HepG2 (cell line): ENCODE measurements around the gene FRMPD3. TPM values are rescaled to one million over a fixed set of nuclear protein-coding genes. Genes with fewer than 3 reads are reported as not detected.

Experiments
- ATAC-seq: fragments of 200-7000 bp; cut with Tn5 transposase; 3 replicates; pipeline ENCODE4 v1.9.1; 2020; ENCODE audit warnings: mild to moderate bottlenecking, moderate library complexity
- BruUV-seq: library from RNA; stranded (reverse); fragments of 400-500 nt; replicated peaks from 2 replicates; lab custom pipeline; 2021; lab: Mats Ljungman, UMichigan
- CTCF ChIA-PET: fragments of 300-600 bp; formaldehyde crosslinking; extraction: SDS; loops from one replicate; lab custom pipeline; 2021; ENCODE audit warnings: low total read pairs, inconsistent platforms, low intra/inter-chr PET ratio; lab: Yijun Ruan, JAX
- POLR2A ChIA-PET: fragments of 350-600 bp; sonication (Branson Sonifier 250); formaldehyde crosslinking; loops from one replicate; lab custom pipeline; 2020; ENCODE audit warnings: antibody characterized with exemption, inconsistent platforms; lab: Yijun Ruan, JAX
- DNase-seq: peaks from one replicate; pipeline ENCODE4 v3.0.0-alpha.2; 2015; ENCODE audit warnings: low spot score
- FAIRE-seq: peaks from 3 replicates; lab custom pipeline; 2011; peaks lifted over from hg19 to GRCh38; lab: Jason Lieb, UNC
- H2AFZ ChIP-seq: one replicate; pipeline ENCODE4 v1.6.1; 2011; ENCODE audit warnings: low read length, inconsistent platforms
- H3K27ac ChIP-seq: fragments of 300-600 bp; 3 replicates; pipeline ENCODE4 v1.8.0; 2011; ENCODE audit warnings: mixed run types, mild to moderate bottlenecking, mixed read lengths, low read length, inconsistent platforms; ENCODE audit not compliant: insufficient read depth; ENCODE audit errors: extremely low read length
- H3K27me3 ChIP-seq, 2 experiments: fragments of 200-600 bp in 1 of 2; 2 replicates in 1 of 2; 3 replicates in 1 of 2; pipeline versions ENCODE4 v1.6.0 to v1.8.0; 2011; ENCODE audit warnings: low read length in 2 of 2, mild to moderate bottlenecking in 2 of 2, moderate library complexity in 2 of 2, inconsistent platforms in 1 of 2; ENCODE audit not compliant: insufficient read depth in 2 of 2, control insufficient read depth in 1 of 2
- H3K36me3 ChIP-seq, 2 experiments: fragments of 200-600 bp in 1 of 2; replicated peaks in 1 of 2; 2 replicates in 1 of 2; 3 replicates in 1 of 2; pipeline versions ENCODE4 v1.5.1 to v1.8.0; 2011; ENCODE audit warnings: low read length in 2 of 2, inconsistent platforms in 1 of 2; ENCODE audit not compliant: insufficient read depth in 2 of 2, control insufficient read depth in 1 of 2
- H3K4me1 ChIP-seq: 2 replicates; pipeline ENCODE4 v1.5.1; 2012; ENCODE audit warnings: low read length, inconsistent platforms; ENCODE audit not compliant: insufficient read depth
- H3K4me2 ChIP-seq: 2 replicates; pipeline ENCODE4 v1.6.0; 2011; ENCODE audit warnings: low read depth, low read length, inconsistent platforms
- H3K4me3 ChIP-seq, 3 experiments: fragments of 200-600 bp in 1 of 3; sonication (generic), shearing (Covaris generic) in 1 of 3; replicated peaks in 1 of 3; 2 replicates each; pipeline ENCODE4 v1.5.1; 2011 to 2016; ENCODE audit warnings: low read length in 3 of 3, inconsistent platforms in 2 of 3, low read depth in 2 of 3, mild to moderate bottlenecking in 2 of 3, control low read depth in 1 of 3, mixed read lengths in 1 of 3; ENCODE audit not compliant: insufficient read depth in 1 of 3
- H3K79me2 ChIP-seq: one replicate; pipeline ENCODE4 v1.6.1; 2011; ENCODE audit warnings: low read length, inconsistent platforms; ENCODE audit not compliant: insufficient read depth
- H3K9ac ChIP-seq: 2 replicates; pipeline ENCODE4 v1.6.0; 2011; ENCODE audit warnings: mild to moderate bottlenecking, low read depth, low read length, inconsistent platforms; ENCODE audit not compliant: insufficient read depth
- H3K9me3 ChIP-seq: 2 replicates; pipeline ENCODE4 v1.5.1; 2012; ENCODE audit warnings: mild to moderate bottlenecking, low read length
- H4K20me1 ChIP-seq: 2 replicates; pipeline ENCODE4 v1.6.0; 2011; ENCODE audit warnings: inconsistent platforms, mild to moderate bottlenecking, low read length, moderate library complexity; ENCODE audit not compliant: insufficient read depth
- HNRNPK ChIP-seq: fragments of 200-400 bp; formaldehyde crosslinking; IDR thresholded peaks from 2 replicates; pipeline ENCODE4 v1.6.1; 2018; ENCODE audit warnings: low read length, low read depth, moderate library complexity, mild to moderate bottlenecking; ENCODE audit not compliant: poor library complexity, severe bottlenecking
- RCOR2 ChIP-seq: IDR thresholded peaks from 2 replicates; pipeline ENCODE4 v1.6.1; 2016; ENCODE audit warnings: missing biosample characterization, missing genetic modification reagents
- SOX13 ChIP-seq, 3 experiments: fragments of 450-650 bp in 1 of 3; sonication (generic) in 1 of 3; formaldehyde crosslinking in 1 of 3; IDR thresholded peaks in 2 of 3; conservative IDR thresholded peaks in 1 of 3; 2 replicates each; pipeline versions ENCODE4 v1.5.0 to v1.6.1; 2016 to 2020; ENCODE audit warnings: antibody characterized with exemption in 1 of 3, mild to moderate bottlenecking in 1 of 3, missing compliant biosample characterization in 1 of 3, missing genetic modification reagents in 1 of 3, moderate library complexity in 1 of 3
- STAG1 ChIP-seq: sonication (generic); formaldehyde crosslinking; IDR thresholded peaks from 2 replicates; pipeline ENCODE4 v1.4.0; 2020; ENCODE audit warnings: missing genetic modification reagents
- whole genome bisulfite sequencing: methylation state at CpG from one replicate; pipeline ENCODE4 v1.1.6; 2017; ENCODE audit warnings: low lambda C conversion rate; 5-methylcytosine and 5-hydroxymethylcytosine counted together
- in situ Hi-C: cut with HindIII; loops from 2 replicates; pipeline ENCODE4 v1.10.0; 2017; ENCODE audit warnings: low pct_unique_long_range_greater_than_20kb; ENCODE audit not compliant: extremely low pct_ligation_motif_present
- intact Hi-C: fragments of 100-400 bp; cut with micrococcal nuclease; formaldehyde crosslinking; loops from one replicate; pipeline ENCODE4 v1.10.0; 2022; ENCODE audit not compliant: unreplicated experiment
- polyA plus RNA-seq, 8 experiments: library from polyadenylated mRNA; depleted of rRNA in 3 of 8; stranded (reverse) in 7 of 8; unstranded in 1 of 8; fragments of >200 nt; fragmentation: Illumina TruSeq in 4 of 8; extraction: Trizol in 4 of 8; gene quantifications; 2 replicates each; pipeline versions ENCODE4 v1.2.1 to v1.2.3, GENCODE V29; 2011 to 2016; ENCODE audit warnings: low read depth in 4 of 8, missing spikeins in 1 of 8, mixed read lengths in 1 of 8; ENCODE audit not compliant: insufficient read depth in 1 of 8
- total RNA-seq, 5 experiments: library from RNA; depleted of rRNA; stranded (reverse); fragments of >200 nt; fragmentation: Illumina TruSeq; extraction: Trizol; gene quantifications; 2 replicates each; pipeline ENCODE4 v1.2.3, GENCODE V29; 2016; ENCODE audit warnings: low read depth in 1 of 5
- TF ChIP-seq, protein P1 (sequence below): sonication (generic); formaldehyde crosslinking; IDR thresholded peaks from 2 replicates; pipeline ENCODE4 v1.5.0; 2020; ENCODE audit warnings: mild to moderate bottlenecking, missing genetic modification reagents, moderate library complexity
- TF ChIP-seq, protein P2 (sequence below): sonication (generic); formaldehyde crosslinking; IDR thresholded peaks from 2 replicates; pipeline ENCODE4 v1.8.0; 2022; ENCODE audit warnings: low read depth, missing genetic modification reagents
- TF ChIP-seq, protein P3 (sequence below): sonication (generic); formaldehyde crosslinking; IDR thresholded peaks from 2 replicates; pipeline ENCODE4 v1.5.1; 2020; ENCODE audit warnings: missing genetic modification reagents, mild to moderate bottlenecking, borderline replicate concordance

The FRMPD3 gene
- total and polyA plus RNA-seq, 2 of the 13 experiments (the other 11 are each of a cell fraction or from before 2014, with no cell fraction given): not detected

DNA sequence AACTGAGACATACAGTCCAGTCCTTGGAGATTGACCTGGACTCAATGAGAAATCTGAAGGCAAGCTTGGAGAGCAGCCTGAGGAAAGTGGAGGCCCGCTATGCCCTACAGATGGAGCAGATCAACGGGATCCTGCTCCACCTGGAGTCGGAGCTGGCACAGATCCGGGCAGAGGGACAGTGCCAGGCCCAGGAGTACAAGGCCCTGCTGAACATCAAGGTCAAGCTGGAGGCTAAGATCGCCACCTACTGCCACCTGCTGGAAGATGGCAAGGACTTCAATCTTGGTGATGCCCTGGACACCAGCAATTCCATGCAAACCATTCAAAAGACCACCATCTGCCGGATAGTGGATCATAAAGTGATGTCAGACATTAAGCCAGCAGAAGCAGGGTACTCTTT, 20.4 kb upstream of the FRMPD3 start:
- peak; percentile 15 for DNase-seq
- no peak overlapping the region for H3K27ac ChIP-seq
- POLR2A ChIA-PET: no interaction called here
- no peaks in the 10 kb centered on the region for H3K36me3 ChIP-seq
- CTCF ChIA-PET: no interaction called here
- in situ Hi-C loops (no loop called here), intact Hi-C loops (no loop called here)
- BruUV-seq: no TSS peak
- no peaks in the 10 kb centered on the region for H3K79me2 ChIP-seq
- H3K4me2 ChIP-seq: no peak overlapping the region
- no peak for ATAC-seq
- H3K9me3 ChIP-seq: no peaks in the 10 kb centered on the region
- FAIRE-seq: peak; percentile 44
- H2AFZ ChIP-seq: no peak overlapping the region
- no peak overlapping the region for H3K4me3 ChIP-seq
- H3K27me3 ChIP-seq: no peaks in the 10 kb centered on the region
- no peak for TF ChIP-seq RCOR2
- TF ChIP-seq, protein P1, sequence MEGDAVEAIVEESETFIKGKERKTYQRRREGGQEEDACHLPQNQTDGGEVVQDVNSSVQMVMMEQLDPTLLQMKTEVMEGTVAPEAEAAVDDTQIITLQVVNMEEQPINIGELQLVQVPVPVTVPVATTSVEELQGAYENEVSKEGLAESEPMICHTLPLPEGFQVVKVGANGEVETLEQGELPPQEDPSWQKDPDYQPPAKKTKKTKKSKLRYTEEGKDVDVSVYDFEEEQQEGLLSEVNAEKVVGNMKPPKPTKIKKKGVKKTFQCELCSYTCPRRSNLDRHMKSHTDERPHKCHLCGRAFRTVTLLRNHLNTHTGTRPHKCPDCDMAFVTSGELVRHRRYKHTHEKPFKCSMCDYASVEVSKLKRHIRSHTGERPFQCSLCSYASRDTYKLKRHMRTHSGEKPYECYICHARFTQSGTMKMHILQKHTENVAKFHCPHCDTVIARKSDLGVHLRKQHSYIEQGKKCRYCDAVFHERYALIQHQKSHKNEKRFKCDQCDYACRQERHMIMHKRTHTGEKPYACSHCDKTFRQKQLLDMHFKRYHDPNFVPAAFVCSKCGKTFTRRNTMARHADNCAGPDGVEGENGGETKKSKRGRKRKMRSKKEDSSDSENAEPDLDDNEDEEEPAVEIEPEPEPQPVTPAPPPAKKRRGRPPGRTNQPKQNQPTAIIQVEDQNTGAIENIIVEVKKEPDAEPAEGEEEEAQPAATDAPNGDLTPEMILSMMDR (CRISPR knock-in tag): peak; percentile 58
- peak; percentile 17; the same call in 1 of the 2 replicates for TF ChIP-seq STAG1 (CRISPR knock-in tag)
- TF ChIP-seq, all 625 proteins: peak for 2
- H4K20me1 ChIP-seq: no peaks in the 10 kb centered on the region
- no peaks in the 10 kb centered on the region for H3K4me1 ChIP-seq
- 0% methylated on average over 1 of the region's 6 CpGs for WGBS
- no peak overlapping the region for H3K9ac ChIP-seq

DNA sequence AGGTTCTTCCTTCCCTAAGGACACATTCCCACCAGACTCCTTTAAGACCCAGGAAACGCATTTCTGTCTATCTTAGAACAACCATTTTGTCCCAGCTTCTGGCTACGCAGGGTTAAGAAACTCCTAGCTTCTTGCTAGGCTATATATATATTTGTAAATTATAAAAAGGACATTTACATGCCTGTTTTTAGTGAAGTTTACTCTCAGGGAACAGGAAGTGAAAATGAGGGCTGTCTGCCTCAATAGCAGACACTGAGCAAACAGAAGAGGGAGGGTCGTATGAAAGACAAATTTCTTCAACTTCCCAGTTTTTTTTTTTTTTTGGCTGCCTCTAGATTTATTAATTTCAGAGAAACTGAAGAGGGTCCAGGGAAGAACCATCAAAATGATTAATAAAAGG, 9.3 kb upstream of the FRMPD3 start:
- 6% methylated on average over 3 of the region's 3 CpGs for WGBS
- ChIA-PET POLR2A (no interaction called here), CTCF (no interaction called here)
- TF ChIP-seq SOX13 (IDR thresholded peaks at IDR 0.05): no peak
- TF ChIP-seq SOX13 (CRISPR knock-in tag; conservative IDR thresholded peaks at IDR 0.05 in 1 of 2, IDR thresholded peaks at IDR 0.05 in 1 of 2): no peak
- TF ChIP-seq HNRNPK: no peak
- TF ChIP-seq, protein P2, sequence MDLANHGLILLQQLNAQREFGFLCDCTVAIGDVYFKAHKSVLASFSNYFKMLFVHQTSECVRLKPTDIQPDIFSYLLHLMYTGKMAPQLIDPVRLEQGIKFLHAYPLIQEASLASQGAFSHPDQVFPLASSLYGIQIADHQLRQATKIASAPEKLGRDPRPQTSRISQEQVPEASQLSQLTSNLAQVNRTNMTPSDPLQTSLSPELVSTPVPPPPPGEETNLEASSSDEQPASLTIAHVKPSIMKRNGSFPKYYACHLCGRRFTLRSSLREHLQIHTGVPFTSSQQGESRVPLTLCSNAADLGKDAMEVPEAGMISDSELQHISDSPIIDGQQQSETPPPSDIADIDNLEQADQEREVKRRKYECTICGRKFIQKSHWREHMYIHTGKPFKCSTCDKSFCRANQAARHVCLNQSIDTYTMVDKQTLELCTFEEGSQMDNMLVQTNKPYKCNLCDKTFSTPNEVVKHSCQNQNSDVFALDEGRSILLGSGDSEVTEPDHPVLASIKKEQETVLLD (CRISPR knock-in tag): no peak
- TF ChIP-seq, protein P3, sequence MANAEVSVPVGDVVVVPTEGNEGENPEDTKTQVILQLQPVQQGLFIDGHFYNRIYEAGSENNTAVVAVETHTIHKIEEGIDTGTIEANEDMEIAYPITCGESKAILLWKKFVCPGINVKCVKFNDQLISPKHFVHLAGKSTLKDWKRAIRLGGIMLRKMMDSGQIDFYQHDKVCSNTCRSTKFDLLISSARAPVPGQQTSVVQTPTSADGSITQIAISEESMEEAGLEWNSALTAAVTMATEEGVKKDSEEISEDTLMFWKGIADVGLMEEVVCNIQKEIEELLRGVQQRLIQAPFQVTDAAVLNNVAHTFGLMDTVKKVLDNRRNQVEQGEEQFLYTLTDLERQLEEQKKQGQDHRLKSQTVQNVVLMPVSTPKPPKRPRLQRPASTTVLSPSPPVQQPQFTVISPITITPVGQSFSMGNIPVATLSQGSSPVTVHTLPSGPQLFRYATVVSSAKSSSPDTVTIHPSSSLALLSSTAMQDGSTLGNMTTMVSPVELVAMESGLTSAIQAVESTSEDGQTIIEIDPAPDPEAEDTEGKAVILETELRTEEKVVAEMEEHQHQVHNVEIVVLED (CRISPR knock-in tag): no peak

More for the DNA sequence above, 9.3 kb upstream of the FRMPD3 start:
- Histone ChIP-seq H3K4me2 (no peak overlapping the region), H2AFZ (no peak overlapping the region), H3K9me3 (no peaks in the 10 kb centered on the region), H3K27me3 (no peaks in the 10 kb centered on the region), H4K20me1 (no peaks in the 10 kb centered on the region), H3K9ac (no peak overlapping the region), H3K27ac (no peak overlapping the region), H3K4me1 (no peaks in the 10 kb centered on the region), H3K4me3 (no peak overlapping the region), H3K36me3 (no peaks in the 10 kb centered on the region), H3K79me2 (no peaks in the 10 kb centered on the region)
- BruUV-seq: no TSS peak
- no peak for ATAC-seq
- no peak for FAIRE-seq
- in situ Hi-C loops (no loop called here), intact Hi-C loops (no loop called here)
- DNase-seq: no peak
